IPS DF 19.7 (cell line): ENCODE measurements around the gene NUDT19.
A peak's percentile ranks its signal among the peaks of the same experiment; 100 is the strongest.
"Not testable (repeated sequence)": the region's sequence is repeated elsewhere in the genome, so short reads cannot be mapped to it uniquely, and the experiment has no call there.

Source experiments
- DNase-seq: peaks from one replicate; pipeline ENCODE4 v3.0.0-alpha.2; 2013; ENCODE audit warnings: low read depth, low spot score

The NUDT19 gene

GRCh38 chr19:32674931-32675719 is 16.5 kb upstream of the NUDT19 start, which contains the start of gene ANKRD27:
TSS of gene ANKRD27 (minus strand) at chr19:32675180. CDS start at chr19:32659015, 16,165 bp downstream.
- peak; percentile 73 for DNase-seq

DNA sequence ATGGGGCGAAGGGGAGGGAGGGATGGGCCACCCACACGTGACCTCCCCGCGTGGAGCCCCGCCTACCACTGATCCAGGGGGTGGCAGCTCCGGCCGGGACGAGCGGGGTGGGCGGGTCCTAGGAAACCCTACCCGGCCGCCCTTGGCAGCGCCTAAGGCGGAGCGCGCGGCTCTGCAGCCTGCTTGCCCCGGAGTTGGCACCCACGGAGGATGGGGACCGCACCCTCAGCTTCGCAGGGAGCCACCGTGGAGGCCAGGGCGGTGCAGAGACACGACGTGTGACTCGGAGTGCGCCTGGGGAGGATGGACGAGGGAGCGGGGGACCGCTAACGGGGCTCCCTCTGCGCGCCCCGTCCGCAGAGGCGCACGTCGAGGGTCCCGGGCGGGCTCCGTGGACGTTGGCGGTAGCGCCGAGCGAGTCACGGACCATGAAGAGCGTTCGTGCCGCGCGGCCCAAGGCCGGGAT is 15.9 kb upstream of the NUDT19 start, which contains the start of gene RGS9BP:
Gene RGS9BP (plus strand): TSS at position 129 of the 466 bp plus-strand sequence. CDS start 416 bp downstream, outside the sequence.
- no peak for DNase-seq

DNA sequence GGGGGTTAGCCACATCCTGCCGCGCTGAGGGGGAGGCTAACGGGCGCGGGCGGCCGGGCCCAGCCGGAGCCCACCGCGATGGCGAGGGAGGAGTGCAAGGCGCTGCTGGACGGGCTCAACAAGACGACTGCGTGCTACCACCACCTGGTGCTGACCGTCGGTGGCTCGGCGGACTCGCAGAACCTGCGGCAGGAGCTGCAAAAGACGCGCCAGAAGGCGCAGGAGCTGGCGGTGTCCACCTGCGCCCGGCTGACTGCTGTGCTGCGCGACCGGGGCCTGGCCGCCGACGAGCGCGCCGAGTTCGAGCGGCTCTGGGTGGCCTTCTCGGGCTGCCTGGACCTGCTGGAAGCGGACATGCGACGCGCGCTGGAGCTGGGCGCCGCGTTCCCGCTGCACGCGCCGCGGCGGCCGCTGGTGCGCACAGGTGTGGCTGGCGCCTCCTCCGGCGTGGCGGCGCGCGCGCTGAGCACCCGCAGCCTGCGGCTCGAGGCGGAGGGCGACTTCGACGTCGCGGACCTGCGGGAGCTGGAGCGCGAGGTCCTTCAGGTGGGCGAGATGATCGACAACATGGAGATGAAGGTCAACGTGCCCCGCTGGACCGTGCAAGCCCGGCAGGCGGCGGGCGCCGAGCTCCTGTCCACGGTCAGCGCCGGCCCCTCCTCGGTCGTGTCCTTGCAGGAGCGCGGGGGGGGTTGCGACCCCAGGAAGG is 15.3 kb upstream of the NUDT19 start:
- no peak for DNase-seq

DNA sequence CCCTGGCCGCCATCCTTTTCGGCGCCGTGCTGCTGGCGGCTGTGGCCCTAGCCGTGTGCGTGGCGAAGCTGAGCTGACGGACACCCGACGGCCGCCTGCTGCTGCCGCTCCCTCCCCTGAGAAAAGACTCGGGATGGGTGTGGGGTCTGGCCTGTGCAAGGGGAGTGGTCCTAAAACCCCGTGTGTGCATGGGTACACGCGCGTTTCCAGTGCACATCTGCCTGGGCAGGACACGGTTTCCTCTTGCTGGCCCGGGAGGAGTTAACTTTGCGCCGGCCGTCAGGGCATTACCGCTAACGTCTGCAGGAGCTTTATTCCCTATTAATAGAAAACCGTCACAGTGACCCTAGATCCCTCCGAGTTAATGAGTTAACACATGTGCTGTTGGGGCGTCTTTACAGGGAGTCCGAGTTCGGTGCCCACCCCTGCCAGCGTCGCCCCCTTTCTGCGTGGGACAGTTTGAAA is 14.7 kb upstream of the NUDT19 start:
- no peak for DNase-seq

DNA sequence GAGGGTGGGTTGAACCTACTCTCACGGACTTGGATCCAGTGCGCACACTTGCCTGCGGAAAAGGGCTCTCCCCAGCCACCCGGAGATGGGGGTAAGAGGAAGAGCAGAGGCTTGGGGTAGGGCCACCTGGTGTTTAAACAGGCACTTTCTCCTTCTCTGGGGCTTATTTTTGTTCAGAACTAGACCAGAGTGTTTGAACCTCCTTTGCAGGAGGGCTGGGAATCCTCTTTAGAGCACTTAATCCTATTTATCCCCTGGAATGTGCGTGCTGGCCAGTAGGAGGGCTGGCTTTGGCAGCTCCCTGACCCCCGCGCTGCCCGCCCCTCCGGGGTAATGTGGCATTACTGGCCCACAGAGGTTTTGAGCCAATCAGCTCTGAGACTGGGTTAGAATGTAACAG is 14.0 kb upstream of the NUDT19 start:
- DNase-seq = no peak

DNA sequence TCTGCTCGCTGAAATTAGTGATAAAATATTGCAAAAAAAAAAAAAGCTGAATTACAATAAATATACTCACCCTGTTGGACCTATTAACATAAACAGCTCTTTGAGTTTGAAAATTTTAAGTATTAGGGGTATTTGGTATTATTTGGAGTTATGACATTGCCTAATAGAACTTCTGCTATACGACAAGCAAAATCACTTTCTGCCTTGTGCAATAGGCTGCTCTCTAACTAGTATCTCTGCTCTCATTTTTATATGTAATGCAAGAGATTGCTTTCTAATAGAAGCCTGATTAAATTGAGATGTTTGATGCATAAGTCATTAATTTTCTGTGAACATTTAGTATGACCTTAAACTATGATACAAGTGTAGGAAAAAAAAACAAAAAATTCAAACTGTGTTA is 10.6 kb upstream of the NUDT19 start:
- DNase-seq = no peak

DNA sequence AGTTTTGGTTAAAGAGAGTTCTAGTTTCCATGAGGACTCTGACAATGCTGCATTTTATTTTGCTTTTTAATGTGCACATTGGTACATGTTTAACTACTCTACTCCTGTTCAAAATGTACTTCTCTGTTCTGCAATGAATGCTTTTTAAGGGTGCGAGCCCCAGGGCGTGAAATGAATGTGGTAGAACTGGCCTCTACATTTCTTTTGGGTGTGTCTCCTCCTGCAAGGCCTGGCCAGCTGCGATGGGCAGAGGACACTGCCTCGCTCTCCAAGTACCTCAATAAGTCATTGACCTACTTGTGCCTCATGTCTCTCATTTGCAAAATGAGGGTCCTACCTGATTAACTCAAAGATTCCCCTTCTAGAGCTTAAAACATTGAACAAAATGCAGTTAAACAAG is 9.3 kb upstream of the NUDT19 start:
- no peak for DNase-seq

DNA sequence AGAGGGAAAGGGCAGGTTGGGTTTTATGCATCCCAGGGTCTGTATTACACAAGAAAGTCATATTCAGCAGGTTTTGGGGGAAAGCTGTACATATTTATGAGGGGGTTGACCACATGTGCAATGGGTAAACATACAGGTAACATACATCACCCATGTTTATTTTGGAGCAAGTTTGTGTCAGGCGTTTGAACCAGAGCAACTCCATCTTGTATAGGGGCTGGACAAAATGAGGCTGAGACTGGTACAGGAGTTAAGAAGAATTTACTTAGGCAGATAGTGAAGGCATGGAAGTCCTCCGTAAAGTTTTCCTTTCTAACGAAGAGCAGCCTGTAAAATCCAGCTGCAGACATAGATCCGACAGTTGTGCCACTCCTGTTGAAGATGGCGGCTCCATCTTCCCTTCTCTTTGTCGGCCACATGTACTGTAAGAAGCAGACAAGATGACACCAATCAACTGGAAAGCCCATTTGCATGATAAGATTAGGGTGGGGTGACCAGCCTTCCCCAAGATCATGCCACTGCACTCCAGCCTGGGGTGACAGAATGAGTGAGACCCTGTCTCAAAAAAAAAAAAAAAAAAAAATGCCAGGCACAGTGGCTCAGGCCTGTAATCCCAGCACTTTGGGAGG is 4.7 kb upstream of the NUDT19 start:
- no peak for DNase-seq

- no peak for DNase-seq
Measured at GRCh38 chr19:32687681-32688080, 3.9 kb upstream of the NUDT19 start.

- no peak for DNase-seq
Measured at GRCh38 chr19:32688311-32688710, 3.3 kb upstream of the NUDT19 start.

- DNase-seq = no peak
Measured at GRCh38 chr19:32691952-32692726, 518 bp downstream of the NUDT19 start.

GRCh38 chr19:32692727-32693061 is 1.1 kb downstream of the NUDT19 start:
- DNase-seq = no peak

DNA sequence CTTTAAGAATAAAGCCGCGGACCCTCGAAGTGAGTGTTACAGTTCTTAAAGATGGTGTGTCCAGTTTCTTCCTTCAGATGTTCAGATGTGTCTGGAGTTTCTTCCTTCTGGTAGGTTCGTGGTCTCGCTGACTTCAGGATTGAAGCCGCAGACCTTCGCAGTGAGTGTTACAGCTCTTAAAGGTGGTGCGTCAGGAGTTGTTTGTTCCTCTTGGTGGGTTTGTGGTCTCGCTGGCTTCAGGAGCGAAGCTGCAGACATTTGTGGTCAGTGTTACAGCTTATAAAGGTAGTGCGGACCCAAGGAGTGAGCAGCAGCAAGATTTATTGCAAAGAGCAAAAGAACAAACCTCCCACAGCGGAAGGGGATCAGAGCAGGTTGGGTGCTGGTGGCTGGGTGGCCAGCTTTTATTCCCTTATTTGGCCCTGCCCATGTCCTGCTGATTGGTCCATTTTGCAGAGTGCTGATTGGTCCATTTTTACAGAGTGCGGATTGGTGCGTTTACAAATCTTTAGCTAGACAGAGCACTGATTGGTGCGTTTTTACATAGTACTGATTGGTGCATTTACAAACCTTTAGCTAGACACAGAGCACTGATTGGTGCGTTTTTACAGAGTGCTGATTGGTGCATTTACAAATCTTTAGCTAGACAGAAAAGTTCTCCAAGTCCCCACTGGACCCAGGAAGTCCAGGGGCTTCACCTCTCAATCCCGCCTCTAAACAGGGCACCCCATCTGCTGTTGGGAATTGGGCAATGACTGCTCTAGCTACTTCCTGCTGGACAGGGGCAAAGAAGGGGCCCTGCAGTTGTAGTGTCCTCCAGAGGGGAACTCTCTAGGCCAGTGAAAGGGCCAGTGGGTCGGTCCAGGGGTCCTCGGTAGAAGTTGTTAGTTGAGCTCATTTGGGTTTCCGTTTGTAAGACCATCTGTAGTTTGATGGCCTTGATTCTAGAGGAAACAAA is 1.8 kb downstream of the NUDT19 start:
- not testable (repeated sequence) for DNase-seq

DNA sequence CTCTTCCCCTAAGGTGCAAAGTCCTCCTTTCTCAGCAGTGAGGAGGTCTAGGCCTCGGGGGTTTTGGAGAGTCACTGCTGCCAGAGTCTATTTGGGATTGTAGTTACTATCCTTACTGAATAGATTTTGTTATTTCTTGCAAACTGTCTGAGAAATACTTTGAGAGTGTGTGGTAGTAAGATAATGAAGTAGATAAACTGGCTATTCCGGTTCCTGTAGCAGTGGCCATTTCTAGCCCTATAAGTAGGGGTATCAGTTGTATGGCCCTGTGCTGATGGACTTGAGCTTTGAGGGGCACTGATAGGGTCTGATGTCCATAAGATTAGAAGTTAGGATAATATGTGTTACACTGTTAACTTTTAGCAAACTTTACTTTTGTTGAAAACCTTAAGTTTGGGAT is 2.7 kb downstream of the NUDT19 start:
- not testable (repeated sequence) for DNase-seq

- DNase-seq = not testable (repeated sequence)
Measured at GRCh38 chr19:32694851-32695250, 3.2 kb downstream of the NUDT19 start.

- not testable (repeated sequence) for DNase-seq
Measured at GRCh38 chr19:32695506-32695905, 3.9 kb downstream of the NUDT19 start.

DNA sequence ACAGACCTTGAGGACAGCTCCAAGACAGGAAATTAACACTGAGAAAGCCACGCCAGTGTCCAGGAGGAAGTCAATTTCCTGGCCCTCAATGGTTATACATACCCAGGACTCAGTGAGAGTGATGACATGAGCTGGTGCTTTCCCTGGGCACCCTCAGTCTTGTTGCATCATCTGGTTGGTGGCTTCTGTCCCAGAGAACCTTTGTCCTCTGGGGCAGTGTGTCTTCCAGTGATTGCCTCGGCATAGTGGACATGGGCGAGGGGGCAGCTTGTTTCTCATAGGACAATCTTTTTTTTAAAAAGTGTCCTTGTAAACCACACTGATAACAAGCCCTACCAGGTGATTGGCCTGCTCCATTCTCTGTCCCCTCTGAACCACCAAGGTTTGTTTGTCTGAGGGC is 5.2 kb downstream of the NUDT19 start:
- not testable (repeated sequence) for DNase-seq

DNA sequence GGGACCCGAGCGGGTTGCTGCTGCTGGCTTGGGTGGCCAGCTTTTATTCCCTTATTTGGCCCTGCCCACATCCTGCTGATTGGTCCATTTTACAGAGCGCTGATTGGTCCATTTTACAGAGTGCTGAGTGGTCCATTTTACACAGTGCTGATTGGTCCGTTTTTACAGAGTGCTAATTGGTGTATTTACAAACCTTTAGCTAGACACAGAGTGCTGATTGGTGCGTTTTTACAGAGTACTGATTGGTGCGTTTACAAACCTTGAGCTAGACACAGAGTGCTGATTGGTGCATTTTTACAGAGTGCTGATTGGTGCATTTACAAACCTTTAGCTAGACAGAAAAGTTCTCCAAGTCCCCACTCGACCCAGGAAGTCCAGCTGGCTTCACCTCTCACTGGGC is 8.5 kb downstream of the NUDT19 start:
- DNase-seq = not testable (repeated sequence)

DNA sequence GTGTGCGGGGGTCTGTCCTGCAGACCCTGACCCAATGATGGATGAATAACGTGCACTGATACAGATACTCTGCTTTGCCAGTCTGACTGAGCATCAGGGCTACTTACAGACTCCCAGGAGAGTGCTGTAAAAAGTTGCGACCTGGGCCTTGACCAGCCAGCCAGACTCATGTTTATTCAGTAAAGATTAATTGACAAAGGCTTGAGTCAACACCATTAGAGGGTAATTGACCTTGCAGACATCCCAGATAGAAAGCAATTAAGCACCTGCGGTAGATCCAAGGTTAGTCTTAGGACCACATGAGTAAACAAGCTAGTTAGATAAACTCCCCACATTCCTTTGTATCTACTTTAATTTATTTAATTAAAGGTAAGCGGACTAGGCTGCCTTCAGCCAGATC is 10.4 kb downstream of the NUDT19 start:
- DNase-seq = no peak

GRCh38 chr19:32704006-32704405 is 12.4 kb downstream of the NUDT19 start:
- DNase-seq = not testable (repeated sequence)
